Calu3 (cell line): ENCODE results near the gene PSME1. TPM values are rescaled to one million over a fixed set of nuclear protein-coding genes. Genes with fewer than 3 reads are reported as not detected.

ENCODE experiments used
- BruUV-seq: library from RNA; stranded (reverse); fragments of 400-500 nt; replicated peaks from 2 replicates; lab custom pipeline; 2021; lab: Mats Ljungman, UMichigan
- CTCF ChIA-PET: fragments of 300-600 bp; sonication (Branson Sonifier 250); formaldehyde crosslinking; loops from one replicate; lab custom pipeline; 2022; ENCODE audit warnings: antibody characterized with exemption; lab: Charles Lee
- DNase-seq: peaks from one replicate; pipeline ENCODE4 v3.0.0; 2022
- H3K27ac Mint-ChIP-seq: one replicate; pipeline ENCODE4 v1.8.0; 2022; ENCODE audit warnings: mixed read lengths; ENCODE audit not compliant: unreplicated experiment
- H3K27me3 Mint-ChIP-seq: one replicate; pipeline ENCODE4 v1.8.0; 2022; ENCODE audit warnings: mixed read lengths; ENCODE audit not compliant: unreplicated experiment
- H3K36me3 Mint-ChIP-seq: one replicate; pipeline ENCODE4 v1.8.0; 2022; ENCODE audit warnings: mild to moderate bottlenecking, moderate library complexity, mixed read lengths; ENCODE audit not compliant: insufficient read depth, unreplicated experiment
- H3K4me1 Mint-ChIP-seq: one replicate; pipeline ENCODE4 v1.8.0; 2022; ENCODE audit warnings: mild to moderate bottlenecking, low read depth, mixed read lengths; ENCODE audit not compliant: unreplicated experiment
- H3K4me3 Mint-ChIP-seq: one replicate; pipeline ENCODE4 v1.8.0; 2022; ENCODE audit warnings: mild to moderate bottlenecking, low read depth, moderate library complexity, mixed read lengths; ENCODE audit not compliant: unreplicated experiment
- H3K9me3 Mint-ChIP-seq: one replicate; pipeline ENCODE4 v1.8.0; 2022; ENCODE audit warnings: low read depth, mixed read lengths; ENCODE audit not compliant: unreplicated experiment
- intact Hi-C: fragments of 100-400 bp; cut with micrococcal nuclease; formaldehyde crosslinking; loops from one replicate; pipeline ENCODE4 v1.10.0; 2022; ENCODE audit not compliant: unreplicated experiment
- total RNA-seq: library from RNA; stranded (reverse); gene quantifications from 2 replicates; pipeline ENCODE4 v1.2.3, GENCODE V29; 2022
- TF ChIP-seq, protein P1 (sequence below): fragments of 200-600 bp; IDR thresholded peaks from one replicate; pipeline ENCODE4 v1.8.0; 2022; ENCODE audit warnings: antibody characterized with exemption; ENCODE audit not compliant: unreplicated experiment

PSME1 gene
- total RNA-seq, 1 experiment from 2014 or later, result 259 TPM

- peak overlapping the region; percentile 98 for H3K27ac Mint-ChIP-seq
- intact Hi-C loops, result no loop called here
- TF ChIP-seq, protein P1, sequence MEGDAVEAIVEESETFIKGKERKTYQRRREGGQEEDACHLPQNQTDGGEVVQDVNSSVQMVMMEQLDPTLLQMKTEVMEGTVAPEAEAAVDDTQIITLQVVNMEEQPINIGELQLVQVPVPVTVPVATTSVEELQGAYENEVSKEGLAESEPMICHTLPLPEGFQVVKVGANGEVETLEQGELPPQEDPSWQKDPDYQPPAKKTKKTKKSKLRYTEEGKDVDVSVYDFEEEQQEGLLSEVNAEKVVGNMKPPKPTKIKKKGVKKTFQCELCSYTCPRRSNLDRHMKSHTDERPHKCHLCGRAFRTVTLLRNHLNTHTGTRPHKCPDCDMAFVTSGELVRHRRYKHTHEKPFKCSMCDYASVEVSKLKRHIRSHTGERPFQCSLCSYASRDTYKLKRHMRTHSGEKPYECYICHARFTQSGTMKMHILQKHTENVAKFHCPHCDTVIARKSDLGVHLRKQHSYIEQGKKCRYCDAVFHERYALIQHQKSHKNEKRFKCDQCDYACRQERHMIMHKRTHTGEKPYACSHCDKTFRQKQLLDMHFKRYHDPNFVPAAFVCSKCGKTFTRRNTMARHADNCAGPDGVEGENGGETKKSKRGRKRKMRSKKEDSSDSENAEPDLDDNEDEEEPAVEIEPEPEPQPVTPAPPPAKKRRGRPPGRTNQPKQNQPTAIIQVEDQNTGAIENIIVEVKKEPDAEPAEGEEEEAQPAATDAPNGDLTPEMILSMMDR, result no peak
- H3K4me1 Mint-ChIP-seq, result peaks cover 24% of the 10 kb centered on the region
- CTCF ChIA-PET, result interaction anchor here (1.5 to 3.2 kb wide), 5 partner anchors 19 to 48 kb away, joined by 4 to 23 read pairs (median 14); partner anchors contain the start of genes IRF9, PCK2, PSME1 and PSME2
- H3K9me3 Mint-ChIP-seq, result no peaks in the 10 kb centered on the region
- BruUV-seq, result TSS peak; percentile 63
- H3K4me3 Mint-ChIP-seq, result peak overlapping the region; percentile 82
- H3K36me3 Mint-ChIP-seq, result peaks cover 34% of the 10 kb centered on the region
- no peaks in the 10 kb centered on the region for H3K27me3 Mint-ChIP-seq
- DNase-seq, result no peak
Observed at GRCh38 chr14:24113379-24113800, 22.6 kb upstream of the PSME1 start.

GRCh38 chr14:24113801-24114531 is 22.0 kb upstream of the PSME1 start:
- no TSS peak for BruUV-seq
- CTCF ChIA-PET, result interaction anchor here (0.6 to 3.2 kb wide), 9 partner anchors 20 to 130 kb away, joined by 3 to 23 read pairs (median 8); partner anchors contain the start of genes IRF9, PCK2, PSME1 and PSME2
- no peaks in the 10 kb centered on the region for H3K9me3 Mint-ChIP-seq
- TF ChIP-seq, protein P1, result no peak
- intact Hi-C loops, result loop anchor here (2.0 kb wide), 2 partner anchors 27 to 47 kb away; partner anchors contain the start of genes EMC9 and IRF9
- H3K4me1 Mint-ChIP-seq, result peaks cover 20% of the 10 kb centered on the region
- peak overlapping the region; percentile 98 for H3K27ac Mint-ChIP-seq
- peak overlapping the region; percentile 82 for H3K4me3 Mint-ChIP-seq
- H3K27me3 Mint-ChIP-seq, result no peaks in the 10 kb centered on the region
- peaks cover 39% of the 10 kb centered on the region for H3K36me3 Mint-ChIP-seq
- DNase-seq, result peak; percentile 85

- Mint-ChIP-seq H3K27ac (peak within 1 kb of the TSS; percentile 98), H3K9me3 (no peaks in the 10 kb centered on the region), H3K4me3 (peak within 1 kb of the TSS; percentile 82), H3K36me3 (peaks cover 47% of the 10 kb centered on the region), H3K4me1 (peaks cover 19% of the 10 kb centered on the region), H3K27me3 (no peaks in the 10 kb centered on the region)
- CTCF ChIA-PET, result interaction anchor here (0.9 to 3.2 kb wide), 9 partner anchors 21 to 56 kb away, joined by 3 to 23 read pairs (median 8); partner anchors contain the start of genes EMC9, IRF9, PCK2 and PSME1
- TF ChIP-seq, protein P1, result no peak
- no TSS peak for BruUV-seq
- intact Hi-C loops, result loop anchor here (2.0 kb wide), 2 partner anchors 26 to 46 kb away; partner anchors contain the start of genes EMC9 and IRF9
- peak; percentile 98 for DNase-seq
Observed at GRCh38 chr14:24114532-24115421, 21.2 kb upstream of the PSME1 start, which contains the start of the genes DCAF11 and NRL. DCAF11 (plus strand) TSS chr14:24114777; CDS start chr14:24115595, 818 bp downstream. NRL (minus strand) TSS chr14:24114949; CDS start chr14:24082848, 32,101 bp downstream.
